KMS-11 (cell line): Measurements from ENCODE around the gene ARID1A.

Experiments
- H2AFZ ChIP-seq: fragments of 200-600 bp; sonication (generic); 2 replicates; pipeline ENCODE4 v1.6.1; 2016; ENCODE audit warnings: antibody characterized with exemption, mixed run types, low read depth
- H3K27ac ChIP-seq: fragments of 200-600 bp; sonication (generic); 2 replicates; pipeline ENCODE4 v1.6.1; 2016; ENCODE audit warnings: mild to moderate bottlenecking, mixed run types
- H3K27me3 ChIP-seq: fragments of 200-600 bp; sonication (generic); 2 replicates; pipeline ENCODE4 v1.6.1; 2017; ENCODE audit warnings: mild to moderate bottlenecking, low read depth, mixed run types, moderate library complexity; ENCODE audit not compliant: insufficient read depth
- H3K36me3 ChIP-seq: fragments of 200-600 bp; sonication (generic); 2 replicates; pipeline ENCODE4 v1.6.1; 2017; ENCODE audit warnings: mild to moderate bottlenecking, mixed run types; ENCODE audit not compliant: insufficient read depth
- H3K4me1 ChIP-seq: fragments of 200-600 bp; sonication (generic); 2 replicates; pipeline ENCODE4 v1.6.1; 2016; ENCODE audit warnings: mild to moderate bottlenecking, low read depth, mixed run types; ENCODE audit not compliant: poor library complexity, severe bottlenecking
- H3K4me2 ChIP-seq: fragments of 200-600 bp; sonication (generic); 2 replicates; pipeline ENCODE4 v1.7.0; 2016; ENCODE audit warnings: mild to moderate bottlenecking, mixed run types
- H3K4me3 ChIP-seq: fragments of 200-600 bp; sonication (generic); IDR thresholded peaks from 2 replicates; pipeline ENCODE4 v1.6.1; 2017; ENCODE audit warnings: low read depth, low read length, mixed read lengths; ENCODE audit not compliant: insufficient read depth
- H3K79me2 ChIP-seq: fragments of 200-600 bp; sonication (generic); 2 replicates; pipeline ENCODE4 v1.6.1; 2016; ENCODE audit warnings: low read depth, mixed run types; ENCODE audit not compliant: insufficient read depth
- H3K9ac ChIP-seq: fragments of 200-600 bp; sonication (generic); 2 replicates; pipeline ENCODE4 v1.6.1; 2016; ENCODE audit warnings: mild to moderate bottlenecking, mixed run types
- H4K20me1 ChIP-seq: fragments of 200-600 bp; sonication (generic); 2 replicates; pipeline ENCODE4 v1.6.1; 2016; ENCODE audit warnings: mild to moderate bottlenecking, mixed run types; ENCODE audit not compliant: insufficient read depth
- TF ChIP-seq, protein P1 (sequence below): fragments of 200-600 bp; sonication (generic); conservative IDR thresholded peaks from 2 replicates; pipeline ENCODE4 v1.6.1; 2017; ENCODE audit warnings: low read depth, mild to moderate bottlenecking, antibody characterized with exemption, low read length, moderate library complexity, mixed read lengths

The ARID1A gene

DNA sequence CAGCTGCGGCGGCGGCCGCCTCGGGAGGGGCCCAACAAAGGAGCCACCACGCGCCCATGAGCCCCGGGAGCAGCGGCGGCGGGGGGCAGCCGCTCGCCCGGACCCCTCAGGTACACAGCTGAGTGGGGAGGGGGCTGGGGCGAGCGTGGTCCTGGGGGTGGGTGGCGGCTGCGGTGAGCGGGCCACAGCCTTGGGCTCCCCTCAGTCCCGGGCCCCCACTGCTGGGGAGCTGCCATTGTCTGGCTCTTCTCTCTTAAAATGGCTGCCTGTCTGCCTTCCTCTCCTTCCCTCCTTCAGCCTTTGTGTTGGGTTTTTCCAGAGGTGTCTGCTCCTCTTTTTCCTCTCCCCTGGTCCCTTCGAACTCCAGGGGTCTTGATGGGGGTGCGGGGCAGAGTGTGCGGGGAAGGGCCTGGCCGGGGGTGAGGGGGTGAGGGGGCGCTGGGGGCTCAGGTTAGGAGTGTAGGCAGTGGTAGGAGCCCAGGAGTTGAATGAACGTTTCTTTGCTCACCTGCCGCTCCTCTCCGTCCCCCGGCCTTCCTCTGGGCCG lies 1.7 kb downstream of the ARID1A start:
- Histone ChIP-seq H3K36me3 (no peaks in the 10 kb centered on the region), H3K4me2 (peak overlapping the region; percentile 94; the same call in 1 of the 2 replicates), H3K27me3 (no peaks in the 10 kb centered on the region), H3K4me3 (no peak overlapping the region), H2AFZ (no peak overlapping the region), H3K4me1 (peaks cover 57% of the 10 kb centered on the region), H4K20me1 (peaks cover 15% of the 10 kb centered on the region), H3K9ac (peak overlapping the region; percentile 93), H3K27ac (peak overlapping the region; percentile 80), H3K79me2 (peaks cover 54% of the 10 kb centered on the region)
- TF ChIP-seq, protein P1, sequence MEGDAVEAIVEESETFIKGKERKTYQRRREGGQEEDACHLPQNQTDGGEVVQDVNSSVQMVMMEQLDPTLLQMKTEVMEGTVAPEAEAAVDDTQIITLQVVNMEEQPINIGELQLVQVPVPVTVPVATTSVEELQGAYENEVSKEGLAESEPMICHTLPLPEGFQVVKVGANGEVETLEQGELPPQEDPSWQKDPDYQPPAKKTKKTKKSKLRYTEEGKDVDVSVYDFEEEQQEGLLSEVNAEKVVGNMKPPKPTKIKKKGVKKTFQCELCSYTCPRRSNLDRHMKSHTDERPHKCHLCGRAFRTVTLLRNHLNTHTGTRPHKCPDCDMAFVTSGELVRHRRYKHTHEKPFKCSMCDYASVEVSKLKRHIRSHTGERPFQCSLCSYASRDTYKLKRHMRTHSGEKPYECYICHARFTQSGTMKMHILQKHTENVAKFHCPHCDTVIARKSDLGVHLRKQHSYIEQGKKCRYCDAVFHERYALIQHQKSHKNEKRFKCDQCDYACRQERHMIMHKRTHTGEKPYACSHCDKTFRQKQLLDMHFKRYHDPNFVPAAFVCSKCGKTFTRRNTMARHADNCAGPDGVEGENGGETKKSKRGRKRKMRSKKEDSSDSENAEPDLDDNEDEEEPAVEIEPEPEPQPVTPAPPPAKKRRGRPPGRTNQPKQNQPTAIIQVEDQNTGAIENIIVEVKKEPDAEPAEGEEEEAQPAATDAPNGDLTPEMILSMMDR: no peak

DNA sequence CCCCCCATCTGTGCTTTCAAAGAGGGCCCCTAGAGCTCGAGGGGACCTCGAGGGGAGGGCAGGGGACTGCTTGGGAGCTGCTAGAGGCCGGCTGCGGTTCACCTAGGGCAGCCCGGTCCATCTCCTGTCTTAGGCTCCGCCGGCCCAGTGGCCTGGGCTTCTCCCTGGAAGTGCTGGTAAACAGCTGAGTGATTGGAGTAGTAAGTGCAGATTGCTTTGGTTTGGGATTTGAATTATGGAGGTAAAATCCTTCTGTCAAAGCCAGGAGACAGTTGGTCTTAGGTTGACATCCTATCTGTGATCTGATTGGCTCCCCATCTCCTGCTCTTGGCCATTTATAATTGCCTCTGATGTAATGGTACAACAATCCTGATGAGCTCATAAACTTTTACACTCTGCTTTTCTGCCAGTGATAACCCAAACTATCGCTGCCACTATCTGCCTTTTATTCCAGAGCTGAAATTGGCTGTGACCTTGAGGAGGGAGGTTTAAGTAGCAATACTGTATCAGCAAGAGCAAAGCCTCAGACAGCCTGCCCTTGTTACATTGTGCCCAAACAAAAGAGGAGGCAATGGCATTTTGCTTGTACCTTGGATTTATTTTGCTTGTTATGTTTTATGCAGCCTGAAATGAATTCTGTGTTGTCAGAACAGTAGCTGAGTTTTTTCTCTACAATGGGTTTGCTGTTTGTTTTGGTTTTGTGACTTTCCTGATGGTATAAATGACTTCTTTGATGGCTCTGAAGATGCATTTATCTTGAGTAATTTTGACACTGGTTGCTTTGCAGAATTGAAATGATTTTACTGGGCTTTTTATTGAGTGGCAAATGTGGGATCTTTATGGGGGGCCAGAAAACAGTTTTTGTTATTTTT lies 2.4 kb downstream of the ARID1A start:
- Histone ChIP-seq H3K79me2 (peaks cover 59% of the 10 kb centered on the region), H3K4me3 (peak overlapping the region; percentile 87), H3K27me3 (no peaks in the 10 kb centered on the region), H3K27ac (peak overlapping the region; percentile 80), H4K20me1 (peaks cover 19% of the 10 kb centered on the region), H3K9ac (peak overlapping the region; percentile 93), H3K4me2 (peak overlapping the region; percentile 94), H3K36me3 (no peaks in the 10 kb centered on the region), H3K4me1 (peaks cover 63% of the 10 kb centered on the region), H2AFZ (no peak overlapping the region)
- TF ChIP-seq, protein P1: no peak

DNA sequence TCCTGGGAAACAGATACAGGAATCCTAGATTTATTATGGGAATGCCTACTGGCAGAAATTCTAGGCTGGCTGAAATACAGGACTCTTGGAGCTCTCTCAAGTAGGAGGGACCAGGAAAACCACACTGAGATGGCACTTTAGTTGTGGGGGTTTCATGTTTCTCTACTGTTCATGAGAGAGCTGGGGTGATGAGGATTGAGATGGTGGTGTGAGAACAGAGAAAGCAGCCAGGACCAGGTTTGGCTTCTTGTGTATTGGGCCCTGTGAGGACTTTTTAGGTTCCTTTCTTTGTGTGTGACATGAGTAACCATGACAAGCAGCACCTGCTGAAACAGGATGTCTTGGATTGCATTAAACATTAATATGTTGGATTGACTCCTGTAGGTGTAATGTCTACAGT lies 4.9 kb downstream of the ARID1A start:
- Histone ChIP-seq H3K27ac (peak overlapping the region; percentile 80; the same call in 1 of the 2 replicates), H3K4me3 (peak overlapping the region; percentile 48), H3K4me1 (peaks cover 68% of the 10 kb centered on the region), H3K36me3 (no peaks in the 10 kb centered on the region), H3K9ac (peak overlapping the region; percentile 93; the same call in 1 of the 2 replicates), H3K27me3 (no peaks in the 10 kb centered on the region), H4K20me1 (peaks cover 41% of the 10 kb centered on the region), H3K4me2 (peak overlapping the region; percentile 94), H3K79me2 (peaks cover 84% of the 10 kb centered on the region), H2AFZ (no peak overlapping the region)
- TF ChIP-seq, protein P1: no peak

DNA sequence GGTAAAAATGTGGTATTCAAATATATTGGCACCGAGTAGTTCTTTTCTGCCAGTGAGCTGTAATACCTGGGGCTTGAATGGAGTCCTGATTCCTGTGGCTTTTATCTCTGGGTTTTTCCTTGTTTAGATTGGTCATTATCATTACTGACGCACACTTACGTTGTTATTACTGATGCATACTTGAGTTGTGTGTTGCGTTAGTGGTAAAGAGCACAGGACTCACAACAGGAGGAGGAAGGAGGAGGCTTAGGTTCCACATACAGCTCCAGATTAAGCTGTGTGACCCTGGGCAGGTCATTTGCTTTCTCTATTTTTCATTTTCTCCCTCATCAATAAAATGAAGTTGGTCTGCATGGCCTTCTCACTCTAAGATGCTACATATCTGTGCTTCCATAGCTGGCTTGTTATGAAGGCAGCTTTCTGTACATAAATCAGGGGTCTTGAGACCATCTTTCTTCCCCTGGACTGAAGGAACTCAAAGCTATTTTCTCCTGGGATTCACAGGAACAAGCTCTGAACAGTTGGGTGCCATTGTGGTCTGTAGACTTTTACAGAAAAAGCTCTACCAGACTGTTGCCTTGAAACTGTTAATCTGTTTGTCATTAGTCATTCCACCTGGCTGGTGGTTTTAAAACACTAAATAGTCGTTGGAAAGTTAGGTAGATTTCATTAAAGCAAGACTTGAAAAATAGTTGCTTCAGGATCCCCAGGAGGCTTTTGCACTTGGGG lies 5.6 kb downstream of the ARID1A start:
- Histone ChIP-seq H2AFZ (no peak overlapping the region), H3K79me2 (peaks cover 91% of the 10 kb centered on the region), H3K27ac (peak overlapping the region; percentile 80), H3K9ac (peak overlapping the region; percentile 93; the same call in 1 of the 2 replicates), H3K4me3 (no peak overlapping the region), H3K4me1 (peaks cover 76% of the 10 kb centered on the region), H3K36me3 (no peaks in the 10 kb centered on the region), H3K4me2 (peak overlapping the region; percentile 94), H4K20me1 (peaks cover 49% of the 10 kb centered on the region), H3K27me3 (no peaks in the 10 kb centered on the region)
- TF ChIP-seq, protein P1: no peak; the same call in 1 of the 2 replicates
